IPS-20b (cell line): ENCODE measurements around the gene PRKG1.
"Not testable (repeated sequence)": the region's sequence is repeated elsewhere in the genome, so short reads cannot be mapped to it uniquely, and the experiment has no call there.

Experiments used
- H3K27ac ChIP-seq: one replicate; pipeline ENCODE4 v1.5.1; 2013; ENCODE audit warnings: low read length
- H3K27me3 ChIP-seq: 2 replicates; pipeline ENCODE4 v1.6.1; 2013; ENCODE audit warnings: mild to moderate bottlenecking, low read length, inconsistent platforms; ENCODE audit not compliant: insufficient read depth
- H3K36me3 ChIP-seq: 2 replicates; pipeline ENCODE4 v1.6.1; 2013; ENCODE audit warnings: low read depth, mild to moderate bottlenecking, inconsistent platforms, low read length, moderate library complexity; ENCODE audit not compliant: insufficient read depth
- H3K4me1 ChIP-seq: 2 replicates; pipeline ENCODE4 v1.6.1; 2013; ENCODE audit warnings: mild to moderate bottlenecking, control low read depth, inconsistent platforms, low read length, moderate library complexity; ENCODE audit not compliant: insufficient read depth
- H3K4me3 ChIP-seq: 2 replicates; pipeline ENCODE4 v1.5.1; 2013; ENCODE audit warnings: mild to moderate bottlenecking, low read length, inconsistent platforms
- H3K9ac ChIP-seq: 2 replicates; pipeline ENCODE4 v1.6.1; 2013; ENCODE audit warnings: low read depth, mild to moderate bottlenecking, inconsistent platforms, low read length, moderate library complexity
- H3K9me3 ChIP-seq: 2 replicates; pipeline ENCODE4 v1.6.1; 2013; ENCODE audit warnings: mild to moderate bottlenecking, low read depth, low read length, inconsistent platforms; ENCODE audit not compliant: insufficient read depth

Gene PRKG1

DNA sequence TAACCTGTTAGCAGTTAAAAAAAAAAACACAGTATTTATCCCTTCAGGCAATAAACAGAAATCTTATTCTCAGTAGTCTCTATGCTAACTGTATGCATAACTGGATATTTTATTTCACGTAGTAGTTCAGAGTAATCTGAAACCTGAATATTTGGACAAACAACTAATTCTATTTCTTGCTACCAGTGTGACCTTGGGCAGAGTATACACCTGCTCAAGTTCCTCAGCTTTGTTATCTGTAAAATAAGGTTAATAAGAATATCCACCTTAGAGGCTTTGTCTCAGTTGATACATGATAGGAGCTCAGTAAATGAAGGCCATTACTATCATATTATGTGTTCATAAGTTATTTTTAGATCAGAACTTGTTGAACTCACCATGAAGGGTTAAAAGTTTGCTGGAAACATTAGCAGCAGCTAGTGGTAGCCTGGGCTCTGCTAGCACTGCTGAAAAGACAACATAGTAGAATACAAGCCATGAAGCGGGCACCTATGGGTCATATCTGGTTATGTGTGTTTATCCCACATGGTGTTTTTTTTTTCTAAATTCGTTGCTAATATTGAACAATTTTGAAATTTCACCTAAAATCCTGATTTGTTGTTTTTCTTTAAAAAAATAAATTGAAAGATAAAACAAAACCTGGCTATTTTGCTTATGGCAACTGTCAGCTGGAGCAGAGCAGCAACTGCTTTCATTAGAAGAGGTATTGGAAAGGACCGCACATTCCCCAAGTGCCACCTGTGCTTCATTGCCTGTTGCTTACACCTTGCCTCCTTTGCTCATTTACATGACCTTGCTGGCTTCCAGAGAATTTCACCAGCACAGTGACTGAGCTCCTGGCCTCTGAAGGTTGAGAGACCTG lies 303.0 kb downstream of the PRKG1 start:
- Histone ChIP-seq H3K27me3 (no peaks in the 10 kb centered on the region), H3K9ac (no peak overlapping the region), H3K27ac (no peak overlapping the region), H3K36me3 (no peaks in the 10 kb centered on the region), H3K4me3 (no peak overlapping the region), H3K4me1 (peaks cover 2% of the 10 kb centered on the region; the same call in 1 of the 2 replicates), H3K9me3 (no peaks in the 10 kb centered on the region)

GRCh38 chr10:51377932-51378599 lies 303.8 kb downstream of the PRKG1 start:
- Histone ChIP-seq H3K27ac (no peak overlapping the region), H3K4me1 (peaks cover 2% of the 10 kb centered on the region; the same call in 1 of the 2 replicates), H3K27me3 (no peaks in the 10 kb centered on the region), H3K4me3 (no peak overlapping the region), H3K9me3 (no peaks in the 10 kb centered on the region), H3K9ac (no peak overlapping the region), H3K36me3 (no peaks in the 10 kb centered on the region)

- Histone ChIP-seq H3K9me3 (no peaks in the 10 kb centered on the region), H3K27me3 (no peaks in the 10 kb centered on the region), H3K9ac (no peak overlapping the region), H3K4me1 (peaks cover 2% of the 10 kb centered on the region; the same call in 1 of the 2 replicates), H3K27ac (no peak overlapping the region), H3K36me3 (no peaks in the 10 kb centered on the region), H3K4me3 (no peak overlapping the region)
Observed at GRCh38 chr10:51382181-51382580, 307.9 kb downstream of the PRKG1 start.

DNA sequence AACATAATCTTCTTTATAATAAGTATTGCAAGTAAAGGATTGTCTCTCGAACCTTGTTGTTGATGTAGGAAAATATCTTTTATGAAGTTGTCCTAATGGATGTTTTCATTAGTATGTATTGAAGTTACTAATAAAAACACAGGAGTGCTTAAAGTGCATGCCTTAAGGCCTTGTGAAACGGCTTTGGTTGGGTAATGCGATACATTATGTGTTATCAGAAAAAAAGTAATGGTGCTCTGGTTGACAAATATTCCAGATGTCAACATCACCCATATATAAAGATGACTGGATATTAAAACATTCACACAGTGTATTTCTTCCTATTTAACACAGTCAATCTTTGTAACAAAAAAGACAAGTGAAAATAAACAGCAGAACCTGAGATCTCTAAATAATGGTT lies 310.7 kb downstream of the PRKG1 start:
- H3K27me3 ChIP-seq = no peaks in the 10 kb centered on the region
- H3K4me1 ChIP-seq = no peaks in the 10 kb centered on the region
- H3K4me3 ChIP-seq = no peak overlapping the region
- H3K36me3 ChIP-seq = no peaks in the 10 kb centered on the region
- H3K9ac ChIP-seq = no peak overlapping the region
- H3K27ac ChIP-seq = no peak overlapping the region
- H3K9me3 ChIP-seq = no peaks in the 10 kb centered on the region

DNA sequence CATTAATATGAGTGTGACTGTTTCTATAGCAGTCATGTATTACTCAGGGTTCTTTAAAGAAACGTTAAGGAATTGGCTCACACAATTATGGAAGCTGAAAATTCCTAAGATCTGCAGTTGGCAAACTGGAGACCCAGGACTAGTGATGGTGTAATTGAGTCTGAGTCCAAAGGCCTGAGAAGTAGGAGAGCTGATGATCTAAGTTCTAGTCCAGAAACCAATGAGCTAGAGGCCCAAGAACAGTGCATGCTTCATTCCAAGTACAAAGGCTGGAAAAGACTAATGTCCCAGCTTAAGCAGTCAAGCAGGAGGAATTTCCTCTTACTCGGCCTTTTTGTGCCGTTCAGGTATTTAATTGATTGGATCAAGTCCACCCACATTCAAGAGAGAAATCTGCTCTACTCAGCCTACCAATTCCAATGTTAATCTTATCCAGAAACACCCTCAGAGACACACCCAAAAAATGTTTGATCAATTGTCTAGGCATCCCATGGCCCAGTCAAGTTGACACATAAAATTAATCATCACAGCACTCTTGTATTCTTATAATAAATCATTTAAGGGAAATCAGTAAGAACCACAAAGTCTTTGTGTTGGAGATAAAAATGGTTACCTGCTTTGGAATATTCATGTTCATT lies 312.1 kb downstream of the PRKG1 start:
- Histone ChIP-seq H3K27ac (no peak overlapping the region), H3K4me3 (no peak overlapping the region), H3K9me3 (no peaks in the 10 kb centered on the region), H3K9ac (no peak overlapping the region), H3K4me1 (no peaks in the 10 kb centered on the region), H3K27me3 (no peaks in the 10 kb centered on the region), H3K36me3 (no peaks in the 10 kb centered on the region)

DNA sequence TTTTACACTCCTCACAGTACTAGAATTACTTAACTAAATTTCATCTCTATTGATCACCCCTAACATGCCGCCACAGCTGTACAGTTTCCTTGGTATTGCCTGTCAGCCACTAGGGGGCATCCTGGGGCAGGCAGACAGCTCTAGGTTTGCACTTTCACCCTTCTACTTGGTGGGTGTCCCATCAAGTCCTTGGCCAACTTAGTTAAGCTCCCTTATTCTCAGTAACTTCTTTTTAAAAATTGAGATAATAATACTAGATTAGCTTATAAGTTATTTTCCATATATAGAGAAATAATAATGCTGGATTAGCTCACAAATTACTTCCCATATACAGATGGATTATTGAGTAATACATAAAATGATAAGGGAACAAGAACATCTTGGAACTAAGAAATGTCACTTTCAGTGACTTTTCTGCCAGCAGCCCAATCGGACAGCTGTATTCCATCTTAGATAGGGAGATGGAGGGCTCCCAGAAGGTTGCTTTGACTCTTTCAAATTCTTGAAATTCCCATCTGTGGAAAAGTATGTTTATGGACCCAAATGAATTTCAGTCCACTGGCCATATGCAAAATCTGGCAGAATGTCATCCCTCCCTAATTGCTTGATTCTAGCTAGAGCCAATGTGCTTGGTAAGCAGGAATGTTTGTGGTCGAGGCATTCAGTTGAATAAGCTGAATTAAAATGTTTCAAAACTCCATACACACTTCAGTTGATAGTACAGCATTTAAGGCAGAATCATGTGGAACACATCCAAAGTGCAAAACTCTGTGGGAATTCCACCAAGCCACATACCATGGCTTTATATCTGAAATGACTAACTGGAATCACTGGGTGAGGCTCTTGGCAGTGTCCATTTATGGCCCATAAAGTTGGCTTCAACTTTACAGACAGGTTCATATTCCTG lies 315.4 kb downstream of the PRKG1 start:
- no peak overlapping the region for H3K27ac ChIP-seq
- no peaks in the 10 kb centered on the region for H3K27me3 ChIP-seq
- H3K36me3 ChIP-seq = no peaks in the 10 kb centered on the region
- no peaks in the 10 kb centered on the region for H3K4me1 ChIP-seq
- H3K9ac ChIP-seq = no peak overlapping the region
- no peaks in the 10 kb centered on the region for H3K9me3 ChIP-seq
- H3K4me3 ChIP-seq = no peak overlapping the region

GRCh38 chr10:51393006-51393405 lies 318.7 kb downstream of the PRKG1 start:
- not testable (repeated sequence) for H3K9me3 ChIP-seq, H3K4me3 ChIP-seq, H3K27me3 ChIP-seq, H3K4me1 ChIP-seq, H3K36me3 ChIP-seq, H3K27ac ChIP-seq, H3K9ac ChIP-seq

DNA sequence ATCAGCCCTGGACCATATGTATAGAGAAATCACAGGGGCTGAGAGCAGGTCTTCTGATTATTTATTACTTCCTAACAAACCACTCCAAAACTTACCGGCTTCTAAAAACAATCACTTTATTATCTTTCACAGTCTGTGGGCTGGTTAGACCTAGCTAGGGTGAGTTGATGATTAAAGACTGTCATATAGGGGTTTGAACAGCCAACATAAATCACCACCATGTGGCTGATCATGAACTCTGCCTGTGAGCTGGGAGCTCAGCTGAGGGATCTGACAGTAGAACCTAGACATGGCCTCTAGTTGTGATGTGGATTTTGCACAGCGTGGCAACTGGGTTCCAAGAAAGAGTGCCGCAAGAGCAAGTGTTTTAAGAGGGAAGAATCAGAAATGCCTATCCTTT lies 319.8 kb downstream of the PRKG1 start:
- no peaks in the 10 kb centered on the region for H3K4me1 ChIP-seq
- H3K9me3 ChIP-seq = no peaks in the 10 kb centered on the region
- no peak overlapping the region for H3K27ac ChIP-seq
- no peak overlapping the region for H3K9ac ChIP-seq
- no peak overlapping the region for H3K4me3 ChIP-seq
- H3K36me3 ChIP-seq = no peaks in the 10 kb centered on the region
- no peaks in the 10 kb centered on the region for H3K27me3 ChIP-seq

GRCh38 chr10:51397244-51397643 lies 323.0 kb downstream of the PRKG1 start:
- Histone ChIP-seq H3K9me3 (no peaks in the 10 kb centered on the region), H3K27me3 (no peaks in the 10 kb centered on the region), H3K27ac (no peak overlapping the region), H3K4me3 (no peak overlapping the region), H3K4me1 (no peaks in the 10 kb centered on the region), H3K9ac (no peak overlapping the region), H3K36me3 (no peaks in the 10 kb centered on the region)

DNA sequence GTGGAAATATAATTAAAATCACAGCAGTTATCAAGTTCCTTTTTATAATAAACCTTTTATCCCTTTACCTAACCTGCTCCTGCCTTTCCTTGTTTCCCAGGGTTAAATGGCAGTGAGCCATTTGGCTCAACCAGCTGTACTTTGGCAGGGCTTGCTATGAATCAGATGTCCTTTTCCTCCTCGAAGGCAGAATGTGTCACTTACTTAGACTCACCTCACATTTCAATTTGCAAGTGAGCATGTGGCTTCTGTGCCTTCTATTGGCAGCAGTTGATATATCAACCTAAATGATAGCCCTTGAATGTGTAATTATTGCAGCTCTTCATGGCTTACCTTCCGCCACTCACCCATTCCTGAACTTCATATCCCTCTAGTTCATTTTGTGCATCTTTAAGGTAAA lies 323.4 kb downstream of the PRKG1 start:
- H3K36me3 ChIP-seq = no peaks in the 10 kb centered on the region
- no peak overlapping the region for H3K27ac ChIP-seq
- H3K9me3 ChIP-seq = no peaks in the 10 kb centered on the region
- no peaks in the 10 kb centered on the region for H3K27me3 ChIP-seq
- no peak overlapping the region for H3K9ac ChIP-seq
- no peaks in the 10 kb centered on the region for H3K4me1 ChIP-seq
- H3K4me3 ChIP-seq = no peak overlapping the region

GRCh38 chr10:51399840-51400239 lies 325.6 kb downstream of the PRKG1 start:
- no peaks in the 10 kb centered on the region for H3K27me3 ChIP-seq
- no peaks in the 10 kb centered on the region for H3K4me1 ChIP-seq
- no peaks in the 10 kb centered on the region for H3K9me3 ChIP-seq
- no peaks in the 10 kb centered on the region for H3K36me3 ChIP-seq
- H3K9ac ChIP-seq = no peak overlapping the region
- H3K4me3 ChIP-seq = no peak overlapping the region
- H3K27ac ChIP-seq = no peak overlapping the region
